ENCODE data around the gene ASIC2. TPM values are rescaled to one million over a fixed set of nuclear protein-coding genes. Genes with fewer than 3 reads are reported as not detected.

ASIC2 gene
- total RNA-seq, 1 experiment from 2014 or later: 0.74 TPM

DNA sequence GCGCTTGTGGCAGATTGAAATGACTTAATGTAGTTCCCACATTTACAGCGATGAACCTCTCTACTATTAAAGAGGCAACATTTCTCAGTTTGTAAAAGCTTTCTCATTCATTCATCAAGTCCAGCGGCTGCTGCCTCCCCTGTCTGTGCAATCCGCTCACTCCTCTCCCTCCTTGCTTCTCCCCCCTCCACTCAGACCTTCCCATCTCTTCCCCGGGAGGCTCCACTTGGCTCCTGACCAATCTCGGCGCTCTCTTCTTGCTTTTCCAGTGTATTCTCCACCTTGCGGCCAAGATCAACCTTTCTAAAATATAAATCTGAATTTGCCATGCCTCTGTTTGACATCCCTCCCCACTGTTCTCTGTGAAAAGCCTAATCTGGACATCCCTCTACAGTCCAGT is 117.5 kb downstream of the ASIC2 start:
- H3T11ph ChIP-seq (ENCODE audit: low read length): no peak overlapping the region
- no peaks in the 10 kb centered on the region for H3K23me2 ChIP-seq (ENCODE audit: insufficient read length, low read depth, low read length, poor library complexity, severe bottlenecking)
- no CpG with 5 or more reads among the region's 8 CpGs for WGBS (ENCODE audit: extremely low coverage, insufficient read length, low lambda C conversion rate)
- H2BK120ac ChIP-seq (ENCODE audit: low read depth, low read length, poor library complexity, severe bottlenecking): no peak overlapping the region
- no peaks in the 10 kb centered on the region for H4K20me1 ChIP-seq (ENCODE audit: control insufficient read depth, insufficient read depth, insufficient read length)
- H3K4ac ChIP-seq (ENCODE audit: low read depth, low read length): no peak overlapping the region
- H2AFZ ChIP-seq (ENCODE audit: low read length): no peak overlapping the region
- no peaks in the 10 kb centered on the region for H3K9me3 ChIP-seq (ENCODE audit: control insufficient read depth, low read depth, low read length)
- TF ChIP-seq, protein P1, sequence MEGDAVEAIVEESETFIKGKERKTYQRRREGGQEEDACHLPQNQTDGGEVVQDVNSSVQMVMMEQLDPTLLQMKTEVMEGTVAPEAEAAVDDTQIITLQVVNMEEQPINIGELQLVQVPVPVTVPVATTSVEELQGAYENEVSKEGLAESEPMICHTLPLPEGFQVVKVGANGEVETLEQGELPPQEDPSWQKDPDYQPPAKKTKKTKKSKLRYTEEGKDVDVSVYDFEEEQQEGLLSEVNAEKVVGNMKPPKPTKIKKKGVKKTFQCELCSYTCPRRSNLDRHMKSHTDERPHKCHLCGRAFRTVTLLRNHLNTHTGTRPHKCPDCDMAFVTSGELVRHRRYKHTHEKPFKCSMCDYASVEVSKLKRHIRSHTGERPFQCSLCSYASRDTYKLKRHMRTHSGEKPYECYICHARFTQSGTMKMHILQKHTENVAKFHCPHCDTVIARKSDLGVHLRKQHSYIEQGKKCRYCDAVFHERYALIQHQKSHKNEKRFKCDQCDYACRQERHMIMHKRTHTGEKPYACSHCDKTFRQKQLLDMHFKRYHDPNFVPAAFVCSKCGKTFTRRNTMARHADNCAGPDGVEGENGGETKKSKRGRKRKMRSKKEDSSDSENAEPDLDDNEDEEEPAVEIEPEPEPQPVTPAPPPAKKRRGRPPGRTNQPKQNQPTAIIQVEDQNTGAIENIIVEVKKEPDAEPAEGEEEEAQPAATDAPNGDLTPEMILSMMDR (conservative IDR thresholded peaks at IDR 0.05): no peak
- no peak overlapping the region for H3K18ac ChIP-seq (ENCODE audit: insufficient read length, low read depth, low read length)
- Mint-ChIP-seq H3K36me3 (ENCODE audit: insufficient read depth in 1 of 3, low read depth in 3 of 3) (no peaks in the 10 kb centered on the region; a peak in 1 of 7 replicates), H3K27ac (no peak overlapping the region), H3K9me3 (no peaks in the 10 kb centered on the region), H3K27me3 (ENCODE audit: low read depth) (peaks cover 85% of the 10 kb centered on the region), H3K4me3 (no peak overlapping the region), H3K4me1 (no peaks in the 10 kb centered on the region)
- H3K27me3 ChIP-seq (ENCODE audit: insufficient read depth, low read length): no peaks in the 10 kb centered on the region; the same call in 1 of the 2 replicates
- H2BK20ac ChIP-seq (ENCODE audit: low read depth, low read length, poor library complexity, severe bottlenecking): no peak overlapping the region
- H2AK5ac ChIP-seq (ENCODE audit: insufficient read length, low read length): no peak overlapping the region
- no peaks in the 10 kb centered on the region for H3K4me1 ChIP-seq (ENCODE audit: insufficient read depth, low read length)
- H3K23ac ChIP-seq (ENCODE audit: insufficient read length, low read depth, low read length): no peak overlapping the region
- no peak overlapping the region for H3K14ac ChIP-seq (ENCODE audit: insufficient read depth, low read length)
- H4K5ac ChIP-seq (ENCODE audit: insufficient read length, low read depth, low read length): no peak overlapping the region
- H4K91ac ChIP-seq (ENCODE audit: insufficient read length, low read depth, low read length): no peak overlapping the region
- peak; percentile 32 for DNase-seq
- H2BK15ac ChIP-seq (ENCODE audit: low read depth, low read length): no peak overlapping the region
- H3K79me1 ChIP-seq (ENCODE audit: insufficient read depth, low read depth, low read length, poor library complexity, severe bottlenecking): no peaks in the 10 kb centered on the region
- H3K27ac ChIP-seq (ENCODE audit: insufficient read length, low read depth, low read length): no peak overlapping the region
- no peak overlapping the region for H3K9ac ChIP-seq (ENCODE audit: extremely low read depth, insufficient read length, low read length)
- H3K79me2 ChIP-seq (ENCODE audit: insufficient read depth, low read length): no peaks in the 10 kb centered on the region
- no peak overlapping the region for H3K56ac ChIP-seq (ENCODE audit: insufficient read length, low read depth, low read length)
- no peak overlapping the region for H4K8ac ChIP-seq (replicated peaks; ENCODE audit: insufficient read length, low read depth, low read length)
- H3K4me2 ChIP-seq (ENCODE audit: insufficient read depth, insufficient read length, low read length): no peak overlapping the region
- H2BK5ac ChIP-seq (ENCODE audit: insufficient read length, low read length): no peak overlapping the region
- no peak overlapping the region for H2BK12ac ChIP-seq (ENCODE audit: insufficient read length, low read depth, low read length)

Data from H9 (cell line).